ENCODE results near the gene APLN.

The APLN gene

DNA sequence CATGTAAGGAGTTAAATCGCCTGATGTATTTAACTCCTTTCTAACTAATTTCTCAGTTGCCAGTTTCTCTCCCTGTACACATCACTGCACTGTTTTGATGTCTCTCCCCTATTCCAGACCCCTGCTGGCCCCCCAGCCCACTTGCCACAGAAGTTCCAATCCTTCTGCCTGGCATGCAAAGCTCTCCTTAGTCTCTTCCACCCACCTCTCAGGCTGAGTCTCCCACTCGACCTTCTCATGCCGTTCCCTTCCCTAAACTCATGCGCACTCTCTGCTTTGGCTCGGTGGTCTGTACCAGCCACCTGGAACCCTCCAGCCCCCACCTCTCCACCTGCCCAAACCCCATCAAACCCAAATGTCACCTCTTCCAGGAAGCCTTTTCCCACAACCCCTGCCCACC is 56.9 kb downstream of the APLN start:
- DNase-seq (ENCODE audit: low spot score): no peak
- Histone ChIP-seq H3K9ac (ENCODE audit: low read depth, low read length, poor library complexity) (no peak overlapping the region), H4K8ac (ENCODE audit: low read depth, low read length) (no peak overlapping the region), H2BK15ac (ENCODE audit: low read length) (no peak overlapping the region), H2AFZ (ENCODE audit: low read length) (no peak overlapping the region), H2BK120ac (ENCODE audit: low read depth, low read length) (no peak overlapping the region), H3K36me3 (replicated peaks in 1 of 2; ENCODE audit: control insufficient read depth in 2 of 2, insufficient read depth in 2 of 2, low read length in 2 of 2) (peaks cover 3 to 30% of the 10 kb centered on the region in 2 donors), H3K79me1 (ENCODE audit: low read depth, low read length) (no peaks in the 10 kb centered on the region), H3K27me3 (ENCODE audit: control insufficient read depth in 3 of 3, insufficient read depth in 3 of 3, low read depth in 1 of 3, low read length in 3 of 3) (no peaks in the 10 kb centered on the region), H3K23ac (ENCODE audit: low read depth, low read length, poor library complexity) (no peak overlapping the region), H4K91ac (ENCODE audit: low read depth, low read length, poor library complexity) (no peak overlapping the region), H3K9me3 (replicated peaks in 1 of 2; ENCODE audit: control insufficient read depth in 2 of 2, insufficient read depth in 1 of 2, low read depth in 1 of 2, low read length in 2 of 2) (no peaks in the 10 kb centered on the region), H3K4me2 (ENCODE audit: insufficient read depth, low read length, poor library complexity, severe bottlenecking) (no peak overlapping the region), H3K4me1 (ENCODE audit: control insufficient read depth in 2 of 2, insufficient read depth in 1 of 2, low read depth in 1 of 2, low read length in 2 of 2) (no peaks in the 10 kb centered on the region), H2AK5ac (ENCODE audit: low read depth, low read length) (no peak overlapping the region), H2BK12ac (ENCODE audit: low read length) (no peak overlapping the region), H2BK5ac (ENCODE audit: low read length) (no peak overlapping the region), H3K27ac (replicated peaks; ENCODE audit: low read length) (no peak overlapping the region), H3K4ac (ENCODE audit: low read length) (no peak overlapping the region), H3K4me3 (ENCODE audit: low read length in 2 of 2) (no peak overlapping the region), H3K18ac (ENCODE audit: low read length) (no peak overlapping the region), H3K14ac (ENCODE audit: low read length) (no peak overlapping the region)
- WGBS, 2 donors (ENCODE audit: extremely low coverage in 2 of 2, insufficient read length in 2 of 2, insufficient replicate concordance in 1 of 2): no CpG with 5 or more reads among the region's 5 CpGs

DNA sequence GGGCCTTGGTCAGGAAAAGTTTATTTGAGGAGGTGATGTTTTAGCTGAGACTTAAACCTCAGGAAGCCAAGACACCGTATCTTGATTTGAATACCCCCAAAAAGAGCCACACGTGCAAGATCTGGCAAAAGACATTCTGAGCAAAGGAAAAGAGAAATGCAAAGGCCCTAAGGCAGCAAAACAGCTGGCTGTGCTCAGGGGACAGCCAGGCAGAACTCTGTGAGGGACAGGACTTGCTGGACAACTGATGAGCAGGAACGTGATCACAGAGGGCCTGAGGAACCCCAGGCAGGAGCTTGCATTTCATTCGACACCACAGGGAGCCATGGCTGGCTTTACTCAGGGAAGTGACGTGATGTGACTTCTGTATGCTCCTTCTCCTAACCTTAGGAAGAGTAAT is 58.7 kb downstream of the APLN start:
- Histone ChIP-seq H3K27me3 (ENCODE audit: control insufficient read depth in 3 of 3, insufficient read depth in 3 of 3, low read depth in 1 of 3, low read length in 3 of 3) (no peaks in the 10 kb centered on the region), H3K27ac (replicated peaks; ENCODE audit: low read length) (no peak overlapping the region), H3K23ac (ENCODE audit: low read depth, low read length, poor library complexity) (no peak overlapping the region), H2AK5ac (ENCODE audit: low read depth, low read length) (no peak overlapping the region), H3K9ac (ENCODE audit: low read depth, low read length, poor library complexity) (no peak overlapping the region), H3K14ac (ENCODE audit: low read length) (no peak overlapping the region), H3K9me3 (replicated peaks in 1 of 2; ENCODE audit: control insufficient read depth in 2 of 2, insufficient read depth in 1 of 2, low read depth in 1 of 2, low read length in 2 of 2) (no peaks in the 10 kb centered on the region), H3K4me3 (ENCODE audit: low read length in 2 of 2) (no peak overlapping the region), H3K79me1 (ENCODE audit: low read depth, low read length) (no peaks in the 10 kb centered on the region), H3K4me2 (ENCODE audit: insufficient read depth, low read length, poor library complexity, severe bottlenecking) (no peak overlapping the region), H3K18ac (ENCODE audit: low read length) (no peak overlapping the region), H2BK12ac (ENCODE audit: low read length) (no peak overlapping the region), H2AFZ (ENCODE audit: low read length) (no peak overlapping the region), H4K8ac (ENCODE audit: low read depth, low read length) (no peak overlapping the region), H2BK5ac (ENCODE audit: low read length) (no peak overlapping the region), H3K36me3 (replicated peaks in 1 of 2; ENCODE audit: control insufficient read depth in 2 of 2, insufficient read depth in 2 of 2, low read length in 2 of 2) (peaks cover 7 to 48% of the 10 kb centered on the region in 2 donors), H2BK120ac (ENCODE audit: low read depth, low read length) (no peak overlapping the region), H3K4me1 (ENCODE audit: control insufficient read depth in 2 of 2, insufficient read depth in 1 of 2, low read depth in 1 of 2, low read length in 2 of 2) (no peaks in the 10 kb centered on the region), H2BK15ac (ENCODE audit: low read length) (no peak overlapping the region), H4K91ac (ENCODE audit: low read depth, low read length, poor library complexity) (no peak overlapping the region), H3K4ac (ENCODE audit: low read length) (no peak overlapping the region)
- WGBS, 2 donors (ENCODE audit: extremely low coverage in 2 of 2, insufficient read length in 2 of 2, insufficient replicate concordance in 1 of 2): no CpG with 5 or more reads among the region's 5 CpGs
- no peak for DNase-seq (ENCODE audit: low spot score)
